ENCODE data around the gene CDH13.

The CDH13 gene

DNA sequence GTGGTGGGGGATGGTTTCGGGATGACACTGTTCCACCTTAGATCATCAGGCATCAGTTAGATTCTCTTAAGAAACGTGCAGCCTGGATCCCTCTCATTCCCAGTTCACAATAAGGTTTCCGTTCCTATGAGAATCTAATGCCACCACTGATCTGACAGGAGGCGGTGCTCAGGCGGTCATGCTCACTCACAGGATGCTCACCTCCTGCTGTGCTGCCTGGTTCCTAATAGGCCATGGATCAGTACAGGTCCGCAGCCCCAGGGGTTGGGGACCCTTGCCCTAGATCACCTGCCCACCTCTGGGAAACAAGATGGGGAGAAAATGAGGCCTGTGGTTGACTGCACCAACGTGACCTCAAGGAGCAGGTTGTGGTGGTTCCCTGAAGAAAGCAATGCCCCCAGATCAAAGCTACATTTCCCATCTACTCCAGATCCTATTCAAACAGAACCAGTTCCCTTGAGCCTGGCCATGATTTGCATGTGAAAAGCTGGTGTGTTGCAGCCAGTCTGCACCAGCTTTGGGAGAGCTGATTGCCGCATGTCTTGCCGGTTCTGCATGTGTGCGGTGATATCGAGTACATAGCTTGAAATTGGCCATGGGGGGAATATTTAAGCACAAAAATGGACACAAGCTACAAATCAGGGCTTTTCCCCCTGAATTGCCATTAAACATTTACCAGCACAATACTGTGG, 997.8 kb downstream of the CDH13 start:
- no peaks in the 10 kb centered on the region for H3K36me3 Mint-ChIP-seq (ENCODE audit: insufficient read depth)
- H3K27ac Mint-ChIP-seq (ENCODE audit: low read depth): no peak overlapping the region
- H3K4me1 Mint-ChIP-seq: no peaks in the 10 kb centered on the region
- H3K9me3 Mint-ChIP-seq: no peaks in the 10 kb centered on the region
- H3K4me3 Mint-ChIP-seq: no peak overlapping the region
- ATAC-seq (replicated peaks; ENCODE audit: extremely low read depth, poor library complexity, severe bottlenecking): no peak
- no peak for DNase-seq (ENCODE audit: low spot score in 2 of 2)
- peaks cover 6% of the 10 kb centered on the region for H3K27me3 Mint-ChIP-seq

DNA sequence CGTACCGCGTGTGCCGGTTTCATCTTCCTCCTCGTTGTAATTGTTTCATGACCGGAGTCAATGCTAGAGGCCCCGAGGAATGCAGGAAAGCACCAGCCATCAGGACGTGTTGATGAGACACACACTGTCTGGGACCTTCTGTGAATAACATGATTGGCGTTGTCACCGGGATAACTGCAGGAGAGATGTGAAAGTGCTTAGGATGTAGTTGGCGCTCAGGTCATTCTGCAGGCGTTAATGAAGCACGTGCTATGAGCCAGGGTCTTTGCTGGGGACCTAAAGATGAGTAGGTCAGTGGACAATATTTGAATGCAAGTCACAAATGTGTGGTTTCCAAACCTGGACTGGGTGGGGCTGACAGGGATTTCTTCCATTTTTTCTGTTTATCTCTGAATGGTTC, 999.4 kb downstream of the CDH13 start:
- DNase-seq (ENCODE audit: low spot score in 2 of 2) (no peak), ATAC-seq (replicated peaks; ENCODE audit: extremely low read depth, poor library complexity, severe bottlenecking) (no peak)
- Mint-ChIP-seq H3K4me3 (no peak overlapping the region), H3K36me3 (ENCODE audit: insufficient read depth) (no peaks in the 10 kb centered on the region), H3K27me3 (peaks cover 6% of the 10 kb centered on the region), H3K4me1 (no peaks in the 10 kb centered on the region), H3K27ac (ENCODE audit: low read depth) (no peak overlapping the region), H3K9me3 (no peaks in the 10 kb centered on the region)

DNA sequence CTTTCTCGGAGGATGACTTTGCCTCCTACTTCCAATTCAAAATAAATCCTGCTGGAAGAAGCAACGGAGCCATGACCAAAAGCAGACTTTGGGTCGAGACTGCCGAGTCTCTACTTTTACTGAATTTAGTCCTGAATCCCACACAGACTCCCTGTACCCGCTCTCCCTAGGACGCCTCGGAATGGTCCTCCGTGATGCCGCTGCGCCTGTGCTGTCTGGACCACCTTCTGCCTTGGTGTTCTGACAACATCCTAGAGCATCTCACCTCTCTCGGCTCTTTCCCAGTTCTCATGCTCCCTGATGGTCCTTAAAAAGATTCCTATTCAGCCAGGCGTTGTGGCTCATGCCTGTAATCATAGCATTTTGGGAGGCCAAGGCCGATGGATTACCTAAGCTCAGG, 999.9 kb downstream of the CDH13 start:
- Mint-ChIP-seq H3K27ac (ENCODE audit: low read depth) (no peak overlapping the region), H3K9me3 (no peaks in the 10 kb centered on the region), H3K4me1 (no peaks in the 10 kb centered on the region), H3K4me3 (no peak overlapping the region), H3K36me3 (ENCODE audit: insufficient read depth) (no peaks in the 10 kb centered on the region), H3K27me3 (peaks cover 6% of the 10 kb centered on the region)
- no peak for ATAC-seq (replicated peaks; ENCODE audit: extremely low read depth, poor library complexity, severe bottlenecking)
- DNase-seq (ENCODE audit: low spot score in 2 of 2): no peak

DNA sequence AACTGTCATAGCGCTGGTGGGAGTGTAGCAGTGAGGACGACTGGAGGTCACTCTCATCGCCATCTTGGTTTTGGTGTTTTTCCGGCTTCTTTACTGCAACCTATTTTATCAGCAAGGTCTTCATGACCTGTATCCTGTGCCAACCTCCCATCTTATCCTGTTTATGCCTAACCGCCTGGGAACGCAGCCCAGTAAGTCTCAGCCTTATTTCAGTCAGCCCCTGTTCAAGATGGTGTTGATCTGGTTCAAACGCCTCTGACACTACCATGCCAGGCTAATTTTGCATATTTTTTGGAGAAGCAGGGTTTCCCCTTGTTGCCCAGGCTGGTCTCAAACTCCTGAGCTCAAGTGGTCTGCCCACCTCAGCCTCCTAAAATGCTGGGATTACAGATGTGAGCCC, 1001.2 kb downstream of the CDH13 start:
- Mint-ChIP-seq H3K27me3 (peaks cover 6% of the 10 kb centered on the region), H3K4me3 (no peak overlapping the region), H3K9me3 (no peaks in the 10 kb centered on the region), H3K36me3 (ENCODE audit: insufficient read depth) (no peaks in the 10 kb centered on the region), H3K4me1 (no peaks in the 10 kb centered on the region), H3K27ac (ENCODE audit: low read depth) (no peak overlapping the region)
- DNase-seq (ENCODE audit: low spot score in 2 of 2): no peak
- ATAC-seq (replicated peaks; ENCODE audit: extremely low read depth, poor library complexity, severe bottlenecking): no peak

DNA sequence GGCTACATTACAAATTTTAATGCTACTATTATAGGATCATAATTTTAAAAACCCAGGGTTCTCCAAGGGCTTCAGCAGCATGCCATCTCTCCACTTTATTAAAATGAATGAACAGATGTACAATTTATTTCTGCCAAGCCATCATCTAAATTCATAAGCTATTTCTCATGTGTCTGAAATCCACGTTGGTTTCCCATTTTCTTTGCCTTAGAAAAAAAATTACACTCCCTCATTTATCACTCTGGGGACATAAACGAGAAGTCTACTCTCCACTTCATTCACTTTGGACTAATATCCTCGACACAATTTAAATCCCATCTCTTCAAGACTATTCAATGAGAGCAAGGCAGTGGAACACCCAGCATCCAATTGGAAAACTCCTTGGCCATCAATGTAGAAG, 1002.7 kb downstream of the CDH13 start:
- no peak for DNase-seq (ENCODE audit: low spot score in 2 of 2)
- Mint-ChIP-seq H3K4me3 (no peak overlapping the region), H3K27me3 (peaks cover 6% of the 10 kb centered on the region), H3K9me3 (no peaks in the 10 kb centered on the region), H3K36me3 (ENCODE audit: insufficient read depth) (peaks cover 1% of the 10 kb centered on the region), H3K27ac (ENCODE audit: low read depth) (no peak overlapping the region), H3K4me1 (no peaks in the 10 kb centered on the region)
- ATAC-seq (replicated peaks; ENCODE audit: extremely low read depth, poor library complexity, severe bottlenecking): no peak

DNA sequence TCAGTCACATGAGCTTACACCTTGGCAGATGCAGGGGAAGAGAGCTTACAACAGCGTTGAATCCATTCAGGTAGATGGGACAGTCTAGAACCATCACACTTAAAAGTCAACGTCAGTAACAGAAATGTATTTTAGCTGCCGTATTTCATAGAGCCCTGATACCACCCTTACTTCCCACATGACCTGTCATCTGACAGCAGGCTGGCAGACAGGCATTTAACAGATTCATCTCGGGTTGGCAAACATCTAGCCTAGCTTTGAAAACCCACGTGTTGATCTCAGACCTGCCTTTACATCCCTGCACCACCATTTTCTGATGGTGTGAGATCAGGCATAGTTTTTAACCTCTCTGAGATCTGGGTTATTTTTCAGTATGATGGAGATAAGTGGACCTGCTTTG, 1003.1 kb downstream of the CDH13 start:
- no peak for ATAC-seq (replicated peaks; ENCODE audit: extremely low read depth, poor library complexity, severe bottlenecking)

DNA sequence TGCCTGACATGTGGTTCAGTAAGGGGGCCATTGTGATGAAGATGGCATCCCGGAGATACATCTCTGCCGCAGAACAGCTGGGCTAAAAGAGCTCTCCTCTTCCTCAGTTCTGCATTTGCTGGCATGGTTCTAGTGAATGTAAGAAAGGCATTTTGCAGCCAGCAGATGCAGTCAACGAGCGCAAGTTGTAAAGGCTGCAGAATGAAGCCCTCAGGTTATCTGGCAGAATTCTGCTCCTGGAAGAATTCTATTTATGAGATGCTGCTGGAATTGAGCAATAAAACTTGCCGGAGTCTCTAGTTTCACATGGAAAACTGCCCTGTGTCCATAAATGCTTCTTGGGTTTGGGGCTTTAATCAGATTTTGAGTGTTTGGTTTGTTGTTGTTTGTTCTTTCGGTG, 1004.2 kb downstream of the CDH13 start:
- H3K27me3 Mint-ChIP-seq: peaks cover 6% of the 10 kb centered on the region
- H3K4me3 Mint-ChIP-seq: no peak overlapping the region
- peaks cover 1% of the 10 kb centered on the region for H3K36me3 Mint-ChIP-seq (ENCODE audit: insufficient read depth)
- no peak for DNase-seq (ENCODE audit: low spot score in 2 of 2)
- no peaks in the 10 kb centered on the region for H3K9me3 Mint-ChIP-seq
- no peak for ATAC-seq (replicated peaks; ENCODE audit: extremely low read depth, poor library complexity, severe bottlenecking)
- H3K27ac Mint-ChIP-seq (ENCODE audit: low read depth): no peak overlapping the region
- H3K4me1 Mint-ChIP-seq: no peaks in the 10 kb centered on the region

More for the DNA sequence above, 1003.1 kb downstream of the CDH13 start:
- no peak for DNase-seq (ENCODE audit: low spot score in 2 of 2)
- H3K27ac Mint-ChIP-seq (ENCODE audit: low read depth): no peak overlapping the region
- H3K9me3 Mint-ChIP-seq: no peaks in the 10 kb centered on the region
- no peak overlapping the region for H3K4me3 Mint-ChIP-seq
- H3K27me3 Mint-ChIP-seq: peaks cover 6% of the 10 kb centered on the region
- peaks cover 1% of the 10 kb centered on the region for H3K36me3 Mint-ChIP-seq (ENCODE audit: insufficient read depth)
- H3K4me1 Mint-ChIP-seq: no peaks in the 10 kb centered on the region

DNA sequence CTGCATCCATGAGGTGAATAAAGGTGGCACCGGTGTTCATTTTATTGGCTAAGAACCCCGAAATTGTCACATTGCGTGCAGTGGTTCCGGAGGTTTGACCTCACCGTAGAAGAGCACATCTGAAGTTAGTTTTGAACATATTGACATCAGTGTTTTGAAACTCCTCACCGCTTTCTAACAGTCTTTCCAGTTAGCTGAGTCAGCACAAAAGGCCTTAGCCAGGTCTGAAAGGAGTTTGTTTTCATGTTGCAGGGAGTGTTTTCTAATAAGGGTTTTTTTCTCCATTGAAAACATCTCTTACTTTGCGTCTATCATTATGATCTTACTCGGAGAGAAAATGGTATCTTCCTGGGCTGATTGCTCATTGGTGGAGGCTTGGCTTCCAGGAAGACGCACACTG, 1006.5 kb downstream of the CDH13 start:
- peaks cover 1% of the 10 kb centered on the region for H3K36me3 Mint-ChIP-seq (ENCODE audit: insufficient read depth)
- H3K4me1 Mint-ChIP-seq: no peaks in the 10 kb centered on the region
- peaks cover 10% of the 10 kb centered on the region for H3K27me3 Mint-ChIP-seq
- H3K4me3 Mint-ChIP-seq: no peak overlapping the region
- H3K9me3 Mint-ChIP-seq: no peaks in the 10 kb centered on the region
- ATAC-seq (replicated peaks; ENCODE audit: extremely low read depth, poor library complexity, severe bottlenecking): no peak
- H3K27ac Mint-ChIP-seq (ENCODE audit: low read depth): no peak overlapping the region
- DNase-seq (ENCODE audit: low spot score in 2 of 2): no peak

DNA sequence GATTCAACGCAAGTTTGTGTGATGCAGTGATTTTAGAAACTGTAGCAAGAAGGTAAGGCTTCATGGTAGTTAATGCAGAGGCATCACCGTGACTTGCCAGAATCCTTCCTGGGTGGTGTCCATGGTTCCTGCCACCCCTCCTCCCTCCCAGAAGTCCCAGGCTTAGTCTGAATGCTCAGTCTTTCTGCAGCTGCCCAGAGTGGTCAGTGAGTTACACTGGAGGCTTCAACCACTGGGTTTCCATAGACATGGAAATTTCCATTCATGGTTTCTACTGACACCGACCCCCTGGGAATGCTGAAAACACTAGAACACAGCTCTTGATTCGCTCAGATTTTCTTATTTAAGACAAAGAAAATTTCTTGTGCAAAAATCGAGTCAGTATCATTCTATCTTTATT, 1021.6 kb downstream of the CDH13 start:
- DNase-seq (ENCODE audit: low spot score in 2 of 2) (no peak), ATAC-seq (replicated peaks; ENCODE audit: extremely low read depth, poor library complexity, severe bottlenecking) (no peak)
- Mint-ChIP-seq H3K4me1 (no peaks in the 10 kb centered on the region), H3K27me3 (peaks cover 11% of the 10 kb centered on the region), H3K36me3 (ENCODE audit: insufficient read depth) (peaks cover 2% of the 10 kb centered on the region), H3K27ac (ENCODE audit: low read depth) (no peak overlapping the region), H3K9me3 (peaks cover 5% of the 10 kb centered on the region), H3K4me3 (no peak overlapping the region)

DNA sequence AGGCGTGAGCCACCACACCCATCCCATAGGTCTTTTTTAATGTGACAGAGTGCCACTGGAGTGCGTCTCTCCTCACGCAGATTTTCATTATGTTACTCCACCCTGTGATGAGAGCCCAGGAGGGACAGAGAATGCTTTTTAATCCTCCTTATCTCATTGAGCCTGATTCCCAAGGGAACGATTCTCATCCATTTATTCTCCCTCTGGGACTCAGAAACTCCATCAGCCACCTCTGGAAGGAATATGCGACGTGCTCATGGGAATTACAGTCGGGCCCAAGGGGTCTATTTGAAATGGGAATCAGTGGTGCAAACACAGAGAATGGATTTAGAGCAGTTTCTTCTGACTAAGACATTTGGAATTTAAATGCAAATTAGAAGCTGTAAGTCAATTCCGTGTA, 1025.1 kb downstream of the CDH13 start:
- H3K4me3 Mint-ChIP-seq: no peak overlapping the region
- H3K36me3 Mint-ChIP-seq (ENCODE audit: insufficient read depth): peaks cover 2% of the 10 kb centered on the region
- H3K27ac Mint-ChIP-seq (ENCODE audit: low read depth): no peak overlapping the region
- ATAC-seq (replicated peaks; ENCODE audit: extremely low read depth, poor library complexity, severe bottlenecking) (no peak), DNase-seq (ENCODE audit: low spot score in 2 of 2) (no peak)
- peaks cover 5% of the 10 kb centered on the region for H3K9me3 Mint-ChIP-seq
- no peaks in the 10 kb centered on the region for H3K27me3 Mint-ChIP-seq
- H3K4me1 Mint-ChIP-seq: no peaks in the 10 kb centered on the region

DNA sequence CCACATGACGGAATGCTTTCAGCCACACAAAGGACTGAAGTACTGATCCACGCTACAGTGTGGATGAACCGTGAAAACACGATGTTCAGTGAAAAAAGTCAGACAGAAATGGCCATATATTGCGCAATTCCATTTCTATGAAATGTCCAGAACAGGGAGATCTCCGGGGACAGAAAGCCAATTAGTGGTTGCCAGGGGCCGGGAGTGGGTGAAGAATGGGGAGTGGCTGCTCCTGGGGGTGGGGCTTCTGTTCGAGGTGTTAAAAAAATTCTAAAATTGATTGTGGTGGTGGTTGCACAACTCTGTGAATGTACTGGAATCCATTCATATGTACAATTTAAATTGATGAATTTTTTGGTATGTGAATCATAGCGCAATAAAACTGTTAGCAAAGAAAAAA, 1026.2 kb downstream of the CDH13 start:
- H3K27me3 Mint-ChIP-seq: no peaks in the 10 kb centered on the region
- no peak for ATAC-seq (replicated peaks; ENCODE audit: extremely low read depth, poor library complexity, severe bottlenecking)
- H3K27ac Mint-ChIP-seq (ENCODE audit: low read depth): no peak overlapping the region
- no peaks in the 10 kb centered on the region for H3K4me1 Mint-ChIP-seq
- H3K36me3 Mint-ChIP-seq (ENCODE audit: insufficient read depth): no peaks in the 10 kb centered on the region
- H3K4me3 Mint-ChIP-seq: no peak overlapping the region
- no peaks in the 10 kb centered on the region for H3K9me3 Mint-ChIP-seq
- DNase-seq (ENCODE audit: low spot score in 2 of 2): no peak

DNA sequence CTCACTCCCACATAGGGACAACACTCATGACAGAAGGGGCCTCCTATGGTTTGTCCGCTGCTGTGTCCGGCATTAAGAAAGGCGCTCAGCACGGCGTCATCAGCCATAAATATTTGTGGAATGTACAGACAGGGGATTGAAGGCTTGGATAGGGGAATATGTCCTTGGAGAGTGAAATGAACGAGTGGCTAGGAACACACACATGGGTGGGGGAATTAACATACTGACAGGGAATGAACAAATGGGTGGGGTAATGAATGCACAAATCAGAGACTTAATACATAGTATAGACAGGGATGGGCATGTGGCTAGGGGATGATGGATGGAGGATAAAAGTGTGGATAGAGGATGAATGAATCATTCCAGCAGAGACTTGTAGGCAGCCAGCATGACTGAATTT, 1027.0 kb downstream of the CDH13 start:
- Mint-ChIP-seq H3K36me3 (ENCODE audit: insufficient read depth) (no peaks in the 10 kb centered on the region), H3K27ac (ENCODE audit: low read depth) (no peak overlapping the region), H3K4me3 (no peak overlapping the region), H3K27me3 (no peaks in the 10 kb centered on the region), H3K9me3 (no peaks in the 10 kb centered on the region), H3K4me1 (no peaks in the 10 kb centered on the region)
- DNase-seq (ENCODE audit: low spot score in 2 of 2): no peak
- ATAC-seq (replicated peaks; ENCODE audit: extremely low read depth, poor library complexity, severe bottlenecking): no peak

DNA sequence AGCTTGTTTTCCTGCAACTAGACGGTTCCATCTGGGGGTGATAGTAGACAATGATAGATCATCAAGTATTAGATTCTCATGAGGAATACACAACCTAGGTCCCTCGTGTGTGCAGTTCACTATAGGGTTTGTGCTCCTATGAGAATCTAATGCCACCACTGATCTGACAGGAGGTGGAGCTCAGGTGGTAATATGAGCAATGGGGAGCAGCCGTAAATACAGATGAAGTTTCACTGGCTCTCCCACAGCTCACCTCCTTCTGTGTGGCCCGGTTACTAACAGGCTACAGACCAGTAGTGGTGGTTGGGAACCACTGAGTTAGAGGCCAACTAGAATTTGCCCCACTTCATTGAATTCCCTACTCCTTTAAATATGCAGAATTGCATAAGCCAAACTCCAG, 1033.5 kb downstream of the CDH13 start:
- Mint-ChIP-seq H3K4me1 (no peaks in the 10 kb centered on the region), H3K4me3 (no peak overlapping the region), H3K36me3 (ENCODE audit: insufficient read depth) (no peaks in the 10 kb centered on the region), H3K27ac (ENCODE audit: low read depth) (no peak overlapping the region), H3K9me3 (no peaks in the 10 kb centered on the region), H3K27me3 (no peaks in the 10 kb centered on the region)
- ATAC-seq (replicated peaks; ENCODE audit: extremely low read depth, poor library complexity, severe bottlenecking) (no peak), DNase-seq (ENCODE audit: low spot score in 2 of 2) (no peak)

DNA sequence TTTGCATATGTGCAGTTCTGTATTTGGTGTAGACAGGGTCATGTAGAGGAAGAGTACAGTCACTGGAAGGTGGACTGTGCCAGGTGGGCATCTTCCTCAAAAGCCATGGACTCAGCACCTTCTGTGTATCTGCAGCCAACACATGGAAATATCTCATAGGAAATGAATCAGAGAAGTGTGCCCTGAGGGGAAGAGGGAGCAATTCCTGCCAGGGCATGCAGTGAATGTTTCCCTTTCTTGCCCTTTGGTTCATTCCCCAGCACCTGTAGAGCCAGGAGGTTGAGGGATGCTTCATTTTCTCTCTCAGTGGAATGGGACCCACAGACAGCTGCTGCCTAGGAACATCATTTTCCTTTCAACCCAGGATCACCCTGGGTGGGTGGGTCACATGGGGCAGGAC, 1034.9 kb downstream of the CDH13 start:
- DNase-seq (ENCODE audit: low spot score in 2 of 2) (no peak), ATAC-seq (replicated peaks; ENCODE audit: extremely low read depth, poor library complexity, severe bottlenecking) (no peak)
- Mint-ChIP-seq H3K4me1 (no peaks in the 10 kb centered on the region), H3K36me3 (ENCODE audit: insufficient read depth) (no peaks in the 10 kb centered on the region), H3K4me3 (no peak overlapping the region), H3K27me3 (no peaks in the 10 kb centered on the region), H3K9me3 (peaks cover 3% of the 10 kb centered on the region), H3K27ac (ENCODE audit: low read depth) (no peak overlapping the region)
